Stimulated activated CD8-positive, alpha-beta memory T cell treated with anti-CD3 and anti-CD28 coated beads, Interleukin-7, amount 100 ng/mL, for 1 hour (primary cell): ENCODE data around the gene PSMA3.
"Not testable (repeated sequence)": the region's sequence is repeated elsewhere in the genome, so short reads cannot be mapped to it uniquely, and the experiment has no call there.

Source experiments
- DNase-seq, 2 donors: peaks; one replicate each; pipeline ENCODE4 v3.0.0-alpha.2; 2020; ENCODE audit warnings: low read depth in 2 of 2

PSMA3 gene

DNA sequence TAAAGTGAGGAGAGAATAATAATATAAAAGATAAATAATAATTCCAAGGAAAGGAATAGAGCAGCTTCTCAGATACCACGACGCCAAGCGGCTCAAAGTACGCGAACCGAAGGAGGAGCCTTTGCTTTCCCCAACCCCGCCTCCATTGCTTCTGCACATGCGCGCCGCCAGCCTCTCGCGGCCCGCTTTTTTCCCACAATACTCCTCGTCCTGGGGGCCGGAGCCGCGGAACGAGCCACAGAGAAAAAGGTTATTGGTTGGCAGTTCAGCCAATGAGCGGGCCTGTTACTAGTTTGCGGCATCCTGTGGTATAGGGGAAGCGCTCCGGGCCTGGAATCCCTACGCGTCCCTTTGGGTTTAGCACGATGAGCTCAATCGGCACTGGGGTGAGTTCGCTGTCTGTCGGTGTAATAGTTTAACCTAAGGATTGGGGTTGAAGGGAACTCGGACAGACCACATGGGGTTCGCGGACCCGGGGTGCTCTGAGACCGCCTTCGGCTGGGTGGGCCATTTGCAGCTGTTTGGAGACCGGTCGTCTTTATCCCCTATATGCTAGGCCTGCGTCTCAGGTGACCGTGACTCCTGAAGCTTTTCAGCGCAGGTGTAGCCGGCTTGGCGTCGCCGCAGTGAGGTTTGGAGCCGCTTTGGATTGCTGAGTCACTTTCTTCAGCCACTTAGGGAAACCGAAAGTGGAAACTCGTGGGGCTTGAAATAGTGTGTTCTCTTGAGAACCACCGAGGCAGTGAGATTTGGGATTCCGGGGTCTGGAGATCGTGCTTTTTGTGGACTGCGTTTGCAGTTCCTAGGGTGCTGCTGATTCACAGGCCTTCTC lies at the start of gene PSMA3:
PSMA3 (plus strand) TSS at position 288 of the 832 bp plus-strand sequence; CDS start at position 366, 78 bp downstream.
- peak; percentile 94 to 96 for DNase-seq

DNA sequence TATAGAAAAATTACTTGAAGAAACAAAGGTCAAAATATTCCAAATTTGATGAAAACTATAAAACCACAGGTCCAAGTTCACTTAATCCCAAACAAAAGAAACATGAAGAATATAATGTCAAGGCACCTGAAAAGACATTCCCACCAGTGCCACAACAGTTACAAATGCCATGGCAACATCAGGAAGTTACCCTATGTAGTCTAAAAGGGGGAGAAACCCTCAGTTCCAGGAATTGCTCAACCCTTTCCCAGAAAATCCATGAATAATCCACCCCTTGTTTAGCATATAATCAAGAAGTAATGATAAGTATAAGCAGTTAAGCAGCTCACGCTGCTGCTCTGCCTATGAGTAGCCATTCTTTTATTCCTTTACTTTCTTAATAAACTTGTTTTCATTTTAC lies 48.4 kb upstream of the PSMA3 start:
- DNase-seq, result no peak

DNA sequence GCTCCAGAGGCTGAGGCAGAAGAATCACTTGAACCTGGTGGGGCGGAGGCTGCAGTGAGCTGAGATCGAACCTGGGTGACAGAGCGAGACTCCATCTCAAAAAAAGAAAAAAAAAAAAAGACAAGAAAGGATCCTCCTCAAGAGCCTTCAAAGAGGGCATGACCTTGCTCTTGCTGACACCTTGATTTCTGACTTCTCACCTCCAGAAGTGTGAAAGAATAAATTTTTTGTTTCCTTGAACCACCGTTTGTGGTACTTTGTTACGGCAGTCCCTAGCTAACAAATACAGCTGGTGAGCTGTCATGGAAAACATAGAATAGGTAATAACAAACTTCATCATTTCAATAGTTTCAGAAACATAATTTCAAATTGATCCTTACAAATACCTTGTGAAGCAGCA lies 46.6 kb upstream of the PSMA3 start:
- DNase-seq, result no peak

DNA sequence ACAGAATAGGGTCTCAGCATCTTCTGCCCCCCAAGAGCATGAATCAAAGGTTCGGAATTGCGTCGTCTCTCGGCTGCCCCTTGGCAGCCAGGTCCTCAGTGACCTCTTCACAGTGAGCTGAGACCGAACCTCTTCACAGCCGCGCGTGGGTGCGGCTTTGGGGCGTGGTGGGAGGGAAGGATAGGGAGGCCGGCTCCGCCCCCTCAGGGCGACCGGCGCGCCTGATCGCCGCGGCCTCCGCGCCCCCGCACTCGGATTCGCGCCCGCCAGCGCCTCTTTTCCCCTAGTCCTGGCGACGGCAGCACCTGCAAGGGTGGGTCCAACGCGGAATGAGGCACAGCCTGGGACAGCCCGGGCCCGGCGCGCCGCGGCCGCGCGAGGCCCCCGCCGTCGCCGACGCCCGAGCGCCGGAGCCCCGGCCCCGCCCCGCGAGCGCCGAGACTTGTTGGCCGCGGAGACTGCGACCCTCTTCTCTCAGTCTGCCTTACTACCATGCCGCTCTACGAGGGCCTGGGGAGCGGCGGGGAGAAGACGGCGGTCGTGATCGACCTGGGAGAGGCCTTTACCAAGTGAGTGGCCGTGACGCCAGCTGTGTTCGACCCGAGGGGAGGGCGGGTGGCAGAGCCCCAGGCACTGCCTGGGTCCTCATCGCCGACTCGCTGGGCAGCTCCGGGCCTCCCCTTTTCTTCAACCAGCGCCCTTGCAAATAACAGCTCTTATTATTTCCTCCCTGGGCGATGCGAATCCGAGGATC lies 44.7 kb upstream of the PSMA3 start, which contains the start of gene ACTR10:
ACTR10 (plus strand) TSS at position 424 of the 754 bp plus-strand sequence; CDS start at position 493, 69 bp downstream.
- peak; percentile 75 to 76 for DNase-seq

DNA sequence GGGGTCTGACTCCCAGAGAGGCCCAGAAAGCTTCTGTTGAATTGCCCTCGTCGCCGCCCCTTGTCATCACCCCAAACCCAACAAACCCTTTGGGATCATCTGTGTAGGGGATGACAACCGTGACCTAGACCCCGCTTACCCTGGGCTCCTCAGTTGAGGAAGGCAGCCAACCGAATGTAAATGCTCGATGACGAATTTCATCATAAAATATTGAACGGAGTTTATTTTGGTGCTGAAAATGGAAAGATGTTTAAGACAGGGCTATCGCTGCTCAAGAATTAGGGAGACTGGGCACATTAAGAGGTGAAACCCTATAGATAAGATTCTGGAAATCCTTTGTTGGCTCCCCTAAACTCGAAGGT lies 44.2 kb upstream of the PSMA3 start:
- no peak for DNase-seq

DNA sequence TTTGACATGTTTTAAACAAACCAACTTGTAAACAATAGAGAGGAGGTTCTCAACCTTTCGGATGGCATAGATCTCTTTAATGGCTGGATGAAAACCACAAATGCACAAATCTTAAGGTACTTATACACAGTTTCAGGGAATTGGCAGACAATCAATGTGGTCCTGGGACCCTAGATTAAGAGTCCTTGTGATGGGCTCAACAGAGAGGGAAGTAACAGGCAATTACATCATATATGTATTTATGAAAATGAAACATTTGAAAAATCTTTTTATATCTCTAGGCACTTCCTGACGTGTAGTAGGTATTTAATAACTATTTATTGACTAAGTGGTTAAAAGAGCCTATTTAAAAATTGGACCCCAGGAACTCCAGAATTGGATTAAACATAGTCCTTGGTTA lies 43.8 kb upstream of the PSMA3 start:
- DNase-seq, result no peak

DNA sequence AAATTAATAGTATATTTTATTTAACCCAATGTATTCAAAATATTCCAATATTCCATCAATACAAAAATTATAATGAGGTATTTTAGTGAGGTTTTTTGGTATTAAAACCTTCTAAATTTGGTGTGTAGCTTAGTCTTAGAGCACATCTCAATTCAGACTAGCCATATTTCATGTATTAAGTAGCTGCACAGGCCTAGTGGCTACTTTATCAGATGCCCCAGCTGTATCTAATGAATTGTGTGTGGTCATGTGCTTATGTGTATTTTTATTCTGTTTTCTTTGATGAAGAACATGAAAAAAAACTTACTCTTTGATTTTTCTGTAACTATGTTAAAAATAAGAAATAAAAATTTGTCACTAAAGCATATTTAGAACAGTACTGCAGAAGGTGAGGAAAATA lies 31.5 kb upstream of the PSMA3 start:
- no peak for DNase-seq

DNA sequence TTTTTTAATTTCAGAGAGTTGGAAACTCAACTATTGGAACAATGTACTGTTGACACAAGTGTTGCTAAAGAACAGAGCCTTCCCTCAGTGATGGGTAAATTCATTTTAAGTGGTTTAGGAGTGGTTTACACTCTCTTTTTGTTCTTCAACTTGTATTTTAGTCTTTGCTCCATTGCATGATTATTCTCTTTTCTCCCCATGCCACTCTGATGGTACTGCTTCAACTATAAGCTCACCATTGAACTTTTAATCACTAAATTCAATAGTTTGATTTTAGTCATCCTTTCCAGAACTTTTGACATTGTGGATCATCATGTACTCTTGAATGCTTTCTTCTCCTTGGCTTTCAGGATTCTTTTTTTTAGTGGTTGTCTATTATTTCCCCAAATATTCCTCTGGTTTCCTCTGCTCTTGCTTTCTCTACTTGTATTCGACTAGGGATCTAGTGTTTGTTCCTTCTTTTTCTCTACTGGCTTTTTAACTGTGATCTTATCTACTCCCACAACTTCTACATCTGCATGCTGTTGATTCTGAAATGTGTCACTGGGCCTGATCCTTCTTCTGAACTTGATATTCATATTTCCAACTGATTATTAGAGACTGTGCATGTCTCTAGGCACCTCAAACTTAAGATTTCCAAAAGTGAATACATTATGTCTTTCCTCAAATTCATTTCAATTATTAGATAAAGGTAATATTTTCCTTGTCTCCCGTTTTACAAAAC lies 29.3 kb upstream of the PSMA3 start:
- DNase-seq, result no peak

DNA sequence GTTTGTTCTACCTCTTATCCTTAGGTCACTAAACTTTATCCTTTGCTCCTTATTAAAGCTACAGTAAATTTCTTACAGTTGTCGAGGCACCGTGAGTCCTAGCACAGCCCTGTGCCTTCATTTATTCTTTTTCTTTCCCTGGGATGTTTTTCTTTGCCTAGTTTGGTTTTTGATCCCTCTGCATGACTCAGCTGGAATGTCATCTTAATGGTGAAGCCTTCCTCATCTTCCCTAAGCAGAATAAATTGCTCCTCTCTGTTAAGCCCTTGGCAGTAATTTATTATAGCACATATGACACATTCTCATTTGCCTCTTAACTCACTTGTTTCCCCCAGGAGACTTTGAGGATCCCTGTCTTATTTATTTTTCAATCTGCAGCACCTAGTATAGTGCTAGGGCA lies 28.1 kb upstream of the PSMA3 start:
- no peak for DNase-seq

DNA sequence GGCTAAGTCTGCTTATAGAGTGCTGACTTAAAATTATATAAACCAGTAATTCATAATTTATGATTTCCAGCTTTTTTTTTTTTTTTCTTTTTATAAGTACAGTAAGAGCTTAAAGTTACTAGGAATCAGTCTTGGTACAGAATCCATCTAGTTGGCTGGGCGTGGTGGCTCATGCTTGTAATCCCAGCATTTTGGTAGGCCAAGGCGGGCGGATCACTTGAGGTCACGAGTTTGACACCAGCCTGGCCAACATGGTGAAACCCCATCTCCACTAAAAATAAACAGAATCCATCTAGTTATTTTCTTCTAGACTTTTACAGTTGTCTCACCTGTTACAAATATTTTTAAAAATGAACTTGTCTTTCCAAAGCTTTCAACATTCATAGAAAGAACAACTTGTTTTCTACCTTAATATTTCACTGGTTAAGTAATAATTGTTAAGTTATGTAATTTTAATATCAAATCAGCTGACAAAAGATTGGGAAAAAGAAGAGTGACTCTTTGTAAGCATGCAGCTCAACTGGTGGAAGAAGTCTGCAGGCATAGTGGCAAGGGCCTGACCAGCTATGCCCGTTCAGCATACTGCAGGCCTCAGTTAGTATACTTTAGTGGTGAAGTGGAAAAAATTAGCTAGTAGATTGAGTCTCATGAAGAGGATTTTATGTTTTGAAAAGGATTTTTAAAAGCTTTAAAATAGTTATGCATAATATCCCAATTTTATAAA lies 17.4 kb upstream of the PSMA3 start:
- no peak for DNase-seq

DNA sequence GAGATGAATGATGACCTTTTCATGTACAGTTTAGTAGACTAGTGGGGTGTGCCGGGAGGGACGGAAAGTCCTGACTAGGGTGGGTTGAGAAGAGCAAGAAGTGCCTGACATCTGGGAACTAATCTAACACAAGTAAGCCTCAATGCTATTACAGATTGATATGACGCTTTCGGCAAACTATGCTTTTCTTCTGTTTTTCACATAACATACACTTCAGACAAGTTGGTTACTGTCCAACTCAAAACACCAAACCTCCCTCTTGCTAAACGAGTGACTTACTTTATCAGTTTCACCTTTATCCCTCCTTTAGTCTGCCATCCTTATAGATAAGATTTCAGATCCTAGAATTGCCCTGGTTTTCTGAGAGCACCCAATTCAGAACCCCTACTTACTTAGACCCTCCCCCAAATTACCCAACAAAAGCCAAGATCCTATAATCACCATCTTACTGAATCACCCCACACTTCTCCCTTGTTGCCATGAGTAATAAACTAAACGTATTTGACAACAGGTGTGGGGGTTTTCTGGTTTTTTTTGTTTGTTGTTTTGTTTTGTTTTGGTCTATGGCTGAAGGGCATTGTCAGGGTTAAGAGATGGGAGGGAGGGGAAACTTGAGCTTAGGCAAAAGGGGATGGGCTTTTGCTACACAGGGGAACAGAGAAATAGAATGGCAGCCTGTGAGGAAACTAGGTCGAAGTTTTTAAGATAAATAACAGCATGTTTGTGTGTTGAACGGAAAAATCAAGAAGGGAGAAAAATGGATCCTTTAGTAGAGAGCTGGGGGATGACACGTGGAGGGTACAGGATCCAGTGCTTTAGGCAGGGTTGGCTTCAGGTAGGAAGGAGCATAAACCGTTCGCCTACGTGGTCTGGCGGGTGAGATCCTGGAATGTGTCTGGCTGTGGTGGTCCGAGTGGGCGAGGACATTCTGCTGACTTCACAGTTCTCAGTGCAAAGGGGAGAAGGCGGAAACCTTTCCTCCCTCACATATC lies 6.1 kb upstream of the PSMA3 start:
- DNase-seq, result no peak

DNA sequence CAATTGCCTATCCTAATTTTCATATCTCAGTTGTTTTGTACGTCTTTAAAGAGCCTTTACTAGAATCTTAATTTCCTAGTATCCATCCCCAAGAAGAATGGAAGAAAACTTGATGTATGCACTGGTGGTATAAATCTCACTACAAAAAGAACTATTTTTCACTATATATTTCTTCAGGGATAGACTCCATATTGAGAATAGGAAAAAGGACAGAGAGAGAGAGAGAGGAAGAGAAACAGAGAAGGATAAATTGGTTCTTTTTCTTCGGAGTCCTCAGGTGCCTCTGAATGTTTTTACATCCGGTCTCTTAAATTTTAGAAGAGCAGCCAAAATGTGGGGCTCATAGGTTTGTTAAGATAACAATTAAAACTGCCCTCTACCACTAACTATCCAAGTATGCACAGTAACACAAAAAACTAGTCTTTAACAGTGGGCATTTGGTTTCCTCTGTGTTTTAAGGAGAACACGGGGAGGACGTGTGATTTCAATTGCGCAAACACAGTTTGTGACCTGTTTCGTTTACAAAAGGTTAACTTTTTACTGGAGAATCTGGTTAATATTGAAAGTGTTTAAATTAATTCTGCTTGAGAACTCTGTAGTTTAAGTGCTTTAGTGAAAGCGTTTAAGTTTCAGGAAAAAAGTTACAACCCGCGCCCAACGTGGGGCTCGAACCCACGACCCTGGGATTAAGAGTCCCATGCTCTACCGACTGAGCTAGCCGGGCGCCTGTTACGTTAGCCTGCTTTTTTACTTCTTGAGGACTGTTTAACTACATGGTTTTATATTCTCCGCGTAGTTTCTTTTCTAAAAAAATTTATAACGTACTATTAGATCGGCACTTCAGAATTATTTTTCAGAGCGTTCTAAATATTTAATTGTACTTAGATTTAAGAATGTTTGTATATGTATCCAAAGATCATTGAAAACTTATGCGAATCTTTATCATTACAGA lies 5.1 kb upstream of the PSMA3 start:
- DNase-seq, result peak; percentile 72 to 79

DNA sequence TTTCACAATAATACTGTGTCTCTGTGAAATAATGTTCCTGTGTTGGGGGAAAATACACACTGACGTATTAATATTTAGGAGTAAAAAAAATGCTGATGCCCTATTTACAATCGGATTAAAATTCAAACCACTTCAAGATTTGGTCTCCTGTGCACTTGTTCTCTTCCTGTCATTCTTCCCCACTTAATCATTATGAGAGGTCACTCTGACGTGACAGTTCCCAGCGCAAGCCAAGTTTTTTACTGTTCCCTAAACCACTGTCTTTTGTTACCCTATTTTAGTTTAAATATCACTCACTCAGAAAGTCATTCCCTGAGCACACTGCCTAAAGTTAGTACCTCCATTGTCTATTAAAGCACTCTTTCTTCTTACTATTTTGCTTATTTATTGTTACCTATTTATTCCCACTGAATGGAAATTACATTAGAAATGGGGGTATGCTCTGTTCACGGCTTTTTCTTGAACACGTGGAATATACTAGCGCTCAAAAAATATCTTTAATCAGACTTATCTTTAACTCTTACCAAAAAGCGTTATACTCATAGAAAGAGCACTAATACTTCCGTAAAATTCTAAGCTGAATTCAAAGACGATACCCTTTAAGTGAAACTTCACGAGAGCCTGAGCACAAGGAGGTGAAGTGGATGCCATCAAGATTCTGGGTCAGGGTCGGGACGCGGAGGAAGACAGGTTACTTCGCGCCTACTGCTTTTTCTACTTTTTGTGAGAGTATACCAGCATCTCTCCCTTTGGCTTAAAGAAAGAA lies 670 bp upstream of the PSMA3 start:
- DNase-seq, result no peak

DNA sequence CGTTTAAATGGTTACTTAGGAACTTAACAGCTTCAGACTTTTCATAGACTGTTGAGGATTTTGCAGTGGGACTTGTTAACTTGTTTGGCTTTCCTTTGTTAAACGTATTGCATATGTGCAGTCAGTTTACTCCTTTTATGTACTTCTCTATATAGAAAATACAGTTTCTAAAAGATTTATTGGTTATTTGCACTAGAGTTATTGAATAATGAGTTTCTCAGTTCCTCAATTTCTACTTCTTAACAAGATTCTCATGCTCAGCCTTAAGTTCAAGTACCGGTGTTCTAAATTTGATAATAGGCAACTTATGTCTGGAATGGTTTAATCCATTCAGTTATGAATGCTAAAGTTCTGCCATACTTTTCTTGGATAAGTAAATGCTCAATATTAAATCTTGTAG lies 919 bp downstream of the PSMA3 start:
- DNase-seq, result no peak

DNA sequence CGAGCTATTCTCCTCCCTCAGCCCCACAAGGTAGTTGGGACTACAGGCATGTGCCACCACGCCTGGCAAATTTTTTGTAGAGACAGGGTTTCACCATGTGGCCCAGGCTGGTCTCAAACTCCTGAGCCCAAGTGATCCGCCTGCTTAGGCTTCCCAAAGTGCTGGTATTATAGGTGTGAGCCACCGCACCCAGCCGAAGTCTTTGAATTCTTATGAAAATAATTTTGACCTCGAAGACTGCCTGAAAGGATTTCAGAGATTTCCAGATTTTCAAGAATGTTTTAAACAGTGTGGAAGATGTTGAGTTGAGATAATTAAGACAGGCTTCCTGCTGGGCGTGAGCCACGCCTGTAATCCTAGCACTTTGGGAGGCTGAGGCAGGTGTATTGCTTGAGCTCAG lies 5.0 kb downstream of the PSMA3 start:
- DNase-seq, result no peak

DNA sequence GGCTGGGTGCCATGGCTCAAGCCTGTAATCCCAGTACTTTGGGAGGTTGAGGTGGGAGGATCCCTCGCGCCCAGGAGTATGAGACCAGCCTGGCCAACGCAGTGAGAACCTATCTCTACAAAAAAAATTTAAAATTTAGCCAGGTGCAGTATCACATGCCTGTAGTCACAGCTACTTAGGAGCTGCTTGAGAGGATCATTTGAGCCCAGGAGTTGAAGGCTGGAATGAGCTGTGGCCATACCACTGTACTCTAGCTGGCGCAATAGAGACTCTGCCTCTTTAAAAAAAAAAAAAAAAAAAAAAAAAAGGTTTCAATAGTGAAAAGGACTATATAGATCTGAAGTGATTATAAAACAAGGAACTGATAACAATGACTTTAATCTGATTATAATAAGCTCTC lies 13.5 kb downstream of the PSMA3 start:
- no peak for DNase-seq

DNA sequence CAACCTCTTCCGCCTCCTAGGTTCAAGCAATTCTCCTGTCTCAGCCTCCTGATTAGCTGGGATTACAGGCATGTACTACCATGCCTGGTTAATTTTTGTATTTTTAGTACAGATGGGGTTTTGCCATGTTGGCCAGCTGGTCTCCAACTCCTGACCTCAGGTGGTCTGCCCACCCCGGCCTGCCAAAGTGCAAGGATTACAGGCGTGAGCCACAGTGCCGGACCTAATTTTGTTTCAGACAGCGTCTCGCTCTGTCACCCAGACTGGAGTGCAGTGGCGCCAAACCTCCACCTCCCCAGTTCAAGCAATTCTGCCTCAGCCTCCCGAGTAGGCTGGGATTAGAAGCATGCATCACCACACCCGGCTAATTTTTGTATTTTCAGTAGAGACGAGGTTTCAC lies 17.4 kb downstream of the PSMA3 start:
- not testable (repeated sequence) for DNase-seq

DNA sequence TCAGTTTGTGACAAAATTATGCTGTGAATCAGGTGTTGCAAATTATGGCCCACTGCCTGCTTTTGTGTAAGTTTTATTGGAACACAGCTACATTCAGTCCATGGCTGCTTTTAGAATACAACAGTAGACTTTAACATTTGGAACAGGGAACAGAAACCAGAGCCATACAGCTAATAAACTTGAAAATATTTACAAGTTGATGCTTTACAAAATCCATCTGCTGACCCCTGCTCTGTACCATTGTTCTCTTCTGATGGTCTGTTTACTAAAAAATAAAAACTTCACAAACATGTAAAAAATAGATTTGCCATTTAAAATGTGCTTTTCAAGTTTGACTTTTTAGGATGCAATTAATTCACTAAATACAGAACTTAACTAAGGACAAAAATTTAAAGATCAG lies 20.8 kb downstream of the PSMA3 start:
- no peak for DNase-seq

DNA sequence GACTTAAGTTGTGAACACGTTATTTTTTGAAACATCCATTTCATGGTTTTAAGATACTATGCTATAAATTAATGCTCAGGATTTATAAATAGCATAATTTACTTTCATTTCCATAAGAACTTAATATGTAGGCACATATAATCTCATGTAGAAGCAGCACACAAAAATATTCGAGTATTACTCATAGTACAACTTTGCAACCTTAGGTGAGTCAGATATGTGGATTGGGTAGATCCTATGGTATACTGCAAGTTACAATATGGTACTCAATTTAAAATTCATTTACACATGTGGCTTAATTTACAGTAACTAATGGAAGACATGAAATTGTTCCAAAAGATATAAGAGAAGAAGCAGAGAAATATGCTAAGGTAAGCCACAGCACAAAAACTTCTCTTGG lies 26.0 kb downstream of the PSMA3 start:
- no peak for DNase-seq
